HCT116 (cell line): ENCODE data around the gene SET. TPM values are rescaled to one million over a fixed set of nuclear protein-coding genes. Genes with fewer than 3 reads are reported as not detected.

Source experiments
- total RNA-seq: library from RNA; stranded (reverse); gene quantifications from one replicate; pipeline ENCODE4 v1.2.1, GENCODE V29; 2021; ENCODE audit not compliant: unreplicated experiment

Gene SET
- total RNA-seq, 1 experiment from 2014 or later: 595 TPM

Other genes with a start within 250 kb of the SET start
- 46.8 TPM for gene ODF2, start 233.2 kb upstream of the SET start, total RNA-seq
- gene GLE1, start 184.5 kb upstream of the SET start, total RNA-seq: 36.6 TPM
- 111 TPM for gene SPTAN1, start 136.6 kb upstream of the SET start, total RNA-seq
- gene DYNC2I2, start 32.4 kb upstream of the SET start, total RNA-seq: 155 TPM
- gene PKN3, start 13.3 kb downstream of the SET start, total RNA-seq: 37.9 TPM
- 57.6 TPM for gene ZDHHC12, start 34.9 kb downstream of the SET start, total RNA-seq
- 18.0 TPM for gene ZER1, start 82.7 kb downstream of the SET start, total RNA-seq
- gene TBC1D13, start 98.0 kb downstream of the SET start, total RNA-seq: 17.5 TPM
- 27.2 TPM for gene ENDOG, start 129.3 kb downstream of the SET start, total RNA-seq
- gene SPOUT1, start 140.6 kb downstream of the SET start, total RNA-seq: 70.4 TPM
- gene KYAT1, start 192.7 kb downstream of the SET start, total RNA-seq: 10.1 TPM
- gene LRRC8A, start 192.9 kb downstream of the SET start, total RNA-seq: 22.0 TPM
- 0.32 TPM for gene PHYHD1, start 231.8 kb downstream of the SET start, total RNA-seq